Measurements from ENCODE around the gene AOPEP. TPM values are rescaled to one million over a fixed set of nuclear protein-coding genes. Genes with fewer than 3 reads are reported as not detected.

Gene AOPEP
- total RNA-seq, 1 experiment from 2014 or later, result 15.0 TPM

DNA sequence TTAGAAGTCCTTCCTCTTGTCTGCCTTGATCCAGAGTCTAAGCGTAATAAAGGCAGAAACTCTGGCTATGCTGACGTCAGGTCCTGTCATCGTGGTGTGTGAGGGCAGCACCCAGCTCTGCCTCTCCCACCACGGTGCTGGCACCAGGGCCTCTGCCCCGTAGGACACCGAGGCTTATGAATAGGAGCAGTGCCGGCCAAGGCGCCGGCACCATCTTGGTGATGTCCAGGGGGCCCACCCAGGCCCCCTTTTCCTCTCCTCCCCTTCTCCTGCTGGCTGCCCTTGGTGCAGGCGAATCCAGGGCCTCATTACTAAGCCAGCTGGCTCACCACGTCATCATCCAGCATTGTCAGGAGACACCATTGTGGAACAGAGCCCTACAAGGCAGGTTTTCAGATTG, 338.7 kb downstream of the AOPEP start:
- no peak overlapping the region for H3T11ph ChIP-seq (ENCODE audit: low read length)
- no peak overlapping the region for H2BK120ac ChIP-seq (ENCODE audit: low read depth, low read length, poor library complexity, severe bottlenecking)
- H4K8ac ChIP-seq (replicated peaks; ENCODE audit: insufficient read length, low read depth, low read length), result no peak overlapping the region
- H4K5ac ChIP-seq (ENCODE audit: insufficient read length, low read depth, low read length), result no peak overlapping the region
- no peak for DNase-seq
- no peak overlapping the region for H3K18ac ChIP-seq (ENCODE audit: insufficient read length, low read depth, low read length)
- WGBS (ENCODE audit: extremely low coverage, insufficient read length, low lambda C conversion rate), result no CpG with 5 or more reads among the region's 11 CpGs
- H3K79me2 ChIP-seq (ENCODE audit: insufficient read depth, low read length), result no peaks in the 10 kb centered on the region
- H2BK12ac ChIP-seq (ENCODE audit: insufficient read length, low read depth, low read length), result no peak overlapping the region
- H3K36me3 Mint-ChIP-seq (ENCODE audit: insufficient read depth in 1 of 3, low read depth in 3 of 3), result peaks cover 0 to 8% (median 6%) of the 10 kb centered on the region in 3 experiments; a peak in 5 of 7 replicates
- TF ChIP-seq, protein P1, sequence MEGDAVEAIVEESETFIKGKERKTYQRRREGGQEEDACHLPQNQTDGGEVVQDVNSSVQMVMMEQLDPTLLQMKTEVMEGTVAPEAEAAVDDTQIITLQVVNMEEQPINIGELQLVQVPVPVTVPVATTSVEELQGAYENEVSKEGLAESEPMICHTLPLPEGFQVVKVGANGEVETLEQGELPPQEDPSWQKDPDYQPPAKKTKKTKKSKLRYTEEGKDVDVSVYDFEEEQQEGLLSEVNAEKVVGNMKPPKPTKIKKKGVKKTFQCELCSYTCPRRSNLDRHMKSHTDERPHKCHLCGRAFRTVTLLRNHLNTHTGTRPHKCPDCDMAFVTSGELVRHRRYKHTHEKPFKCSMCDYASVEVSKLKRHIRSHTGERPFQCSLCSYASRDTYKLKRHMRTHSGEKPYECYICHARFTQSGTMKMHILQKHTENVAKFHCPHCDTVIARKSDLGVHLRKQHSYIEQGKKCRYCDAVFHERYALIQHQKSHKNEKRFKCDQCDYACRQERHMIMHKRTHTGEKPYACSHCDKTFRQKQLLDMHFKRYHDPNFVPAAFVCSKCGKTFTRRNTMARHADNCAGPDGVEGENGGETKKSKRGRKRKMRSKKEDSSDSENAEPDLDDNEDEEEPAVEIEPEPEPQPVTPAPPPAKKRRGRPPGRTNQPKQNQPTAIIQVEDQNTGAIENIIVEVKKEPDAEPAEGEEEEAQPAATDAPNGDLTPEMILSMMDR (conservative IDR thresholded peaks at IDR 0.05), result no peak
- H3K4me1 ChIP-seq (ENCODE audit: insufficient read depth, low read length), result no peaks in the 10 kb centered on the region; the same call in 1 of the 2 replicates
- H3K4ac ChIP-seq (ENCODE audit: low read depth, low read length), result no peak overlapping the region
- H2BK5ac ChIP-seq (ENCODE audit: insufficient read length, low read length), result no peak overlapping the region
- H3K27ac Mint-ChIP-seq, result no peak overlapping the region; a peak in 1 of 7 replicates
- H3K4me2 ChIP-seq (ENCODE audit: insufficient read depth, insufficient read length, low read length), result no peak overlapping the region
- no peaks in the 10 kb centered on the region for H3K27me3 ChIP-seq (ENCODE audit: insufficient read depth, low read length)
- no peaks in the 10 kb centered on the region for H3K23me2 ChIP-seq (ENCODE audit: insufficient read length, low read depth, low read length, poor library complexity, severe bottlenecking)
- no peaks in the 10 kb centered on the region for H3K9me3 Mint-ChIP-seq
- no peak overlapping the region for H2BK15ac ChIP-seq (ENCODE audit: low read depth, low read length)
- H3K27ac ChIP-seq (ENCODE audit: insufficient read length, low read depth, low read length), result no peak overlapping the region
- no peak overlapping the region for H3K23ac ChIP-seq (ENCODE audit: insufficient read length, low read depth, low read length)
- H2AFZ ChIP-seq (ENCODE audit: low read length), result no peak overlapping the region
- H3K27me3 Mint-ChIP-seq (ENCODE audit: low read depth), result no peaks in the 10 kb centered on the region; the same call in 1 of the 2 replicates
- no peak overlapping the region for H4K91ac ChIP-seq (ENCODE audit: insufficient read length, low read depth, low read length)
- no peak overlapping the region for H3K4me3 Mint-ChIP-seq
- no peaks in the 10 kb centered on the region for H3K9me3 ChIP-seq (ENCODE audit: control insufficient read depth, low read depth, low read length)
- H3K9ac ChIP-seq (ENCODE audit: extremely low read depth, insufficient read length, low read length), result no peak overlapping the region
- H3K79me1 ChIP-seq (ENCODE audit: insufficient read depth, low read depth, low read length, poor library complexity, severe bottlenecking), result no peaks in the 10 kb centered on the region
- H3K56ac ChIP-seq (ENCODE audit: insufficient read length, low read depth, low read length), result no peak overlapping the region
- no peak overlapping the region for H2BK20ac ChIP-seq (ENCODE audit: low read depth, low read length, poor library complexity, severe bottlenecking)
- H2AK5ac ChIP-seq (ENCODE audit: insufficient read length, low read length), result no peak overlapping the region
- peaks cover 22 to 24% of the 10 kb centered on the region in 2 experiments for H3K4me1 Mint-ChIP-seq
- H3K14ac ChIP-seq (ENCODE audit: insufficient read depth, low read length), result no peak overlapping the region
- no peaks in the 10 kb centered on the region for H4K20me1 ChIP-seq (ENCODE audit: control insufficient read depth, insufficient read depth, insufficient read length)
